ENCODE data around the gene S100A5. TPM values are rescaled to one million over a fixed set of nuclear protein-coding genes. Genes with fewer than 3 reads are reported as not detected.

S100A5 gene
- total RNA-seq, 1 experiment from 2014 or later, result not detected

- no TSS peak for BruUV-seq (replicated peaks)
- no peaks in the 10 kb centered on the region for H3K27me3 Mint-ChIP-seq (ENCODE audit: unreplicated experiment)
- CTCF ChIA-PET, result no interaction called here
- H3K27ac Mint-ChIP-seq (ENCODE audit: unreplicated experiment), result no peak overlapping the region
- peaks cover 46% of the 10 kb centered on the region for H3K4me1 Mint-ChIP-seq (ENCODE audit: low read depth, unreplicated experiment)
- TF ChIP-seq CTCF (IDR thresholded peaks at IDR 0.05; ENCODE audit: unreplicated experiment), result no peak
- DNase-seq, result no peak
- intact Hi-C loops (cut with micrococcal nuclease; ENCODE audit: unreplicated experiment), result no loop called here
- H3K36me3 Mint-ChIP-seq (ENCODE audit: insufficient read depth, unreplicated experiment), result peaks cover 6% of the 10 kb centered on the region
- H3K4me3 Mint-ChIP-seq (ENCODE audit: low read depth, unreplicated experiment), result no peak overlapping the region
- H3K9me3 Mint-ChIP-seq (ENCODE audit: low read depth, unreplicated experiment), result no peaks in the 10 kb centered on the region
These were observed 10.2 kb upstream of the S100A5 start for GRCh38 chr1:153550827-153551500.

GRCh38 chr1:153550398-153550758, 9.6 kb upstream of the S100A5 start:
- CTCF ChIA-PET, result no interaction called here
- Mint-ChIP-seq H3K36me3 (ENCODE audit: insufficient read depth, unreplicated experiment) (peaks cover 12% of the 10 kb centered on the region), H3K27me3 (ENCODE audit: unreplicated experiment) (no peaks in the 10 kb centered on the region), H3K4me3 (ENCODE audit: low read depth, unreplicated experiment) (no peak overlapping the region), H3K9me3 (ENCODE audit: low read depth, unreplicated experiment) (no peaks in the 10 kb centered on the region), H3K27ac (ENCODE audit: unreplicated experiment) (no peak overlapping the region), H3K4me1 (ENCODE audit: low read depth, unreplicated experiment) (peaks cover 52% of the 10 kb centered on the region)
- no peak for TF ChIP-seq CTCF (IDR thresholded peaks at IDR 0.05; ENCODE audit: unreplicated experiment)
- no TSS peak for BruUV-seq (replicated peaks)
- intact Hi-C loops (cut with micrococcal nuclease; ENCODE audit: unreplicated experiment), result no loop called here
- no peak for DNase-seq

GRCh38 chr1:153549741-153550397, 9.1 kb upstream of the S100A5 start:
- H3K27ac Mint-ChIP-seq (ENCODE audit: unreplicated experiment), result peak overlapping the region; percentile 23
- no TSS peak for BruUV-seq (replicated peaks)
- intact Hi-C loops (cut with micrococcal nuclease; ENCODE audit: unreplicated experiment), result no loop called here
- DNase-seq, result no peak
- no peaks in the 10 kb centered on the region for H3K27me3 Mint-ChIP-seq (ENCODE audit: unreplicated experiment)
- H3K9me3 Mint-ChIP-seq (ENCODE audit: low read depth, unreplicated experiment), result no peaks in the 10 kb centered on the region
- H3K4me1 Mint-ChIP-seq (ENCODE audit: low read depth, unreplicated experiment), result peaks cover 57% of the 10 kb centered on the region
- no peak for TF ChIP-seq CTCF (IDR thresholded peaks at IDR 0.05; ENCODE audit: unreplicated experiment)
- CTCF ChIA-PET, result no interaction called here
- H3K36me3 Mint-ChIP-seq (ENCODE audit: insufficient read depth, unreplicated experiment), result peaks cover 17% of the 10 kb centered on the region
- H3K4me3 Mint-ChIP-seq (ENCODE audit: low read depth, unreplicated experiment), result no peak overlapping the region

- DNase-seq, result peak; percentile 61
- Mint-ChIP-seq H3K27ac (ENCODE audit: unreplicated experiment) (peak within 1 kb of the TSS; percentile 23), H3K9me3 (ENCODE audit: low read depth, unreplicated experiment) (no peaks in the 10 kb centered on the region), H3K4me3 (ENCODE audit: low read depth, unreplicated experiment) (no peak within 1 kb of the TSS), H3K36me3 (ENCODE audit: insufficient read depth, unreplicated experiment) (peaks cover 20% of the 10 kb centered on the region), H3K27me3 (ENCODE audit: unreplicated experiment) (no peaks in the 10 kb centered on the region), H3K4me1 (ENCODE audit: low read depth, unreplicated experiment) (peaks cover 65% of the 10 kb centered on the region)
- BruUV-seq (replicated peaks), result no TSS peak
- intact Hi-C loops (cut with micrococcal nuclease; ENCODE audit: unreplicated experiment), result no loop called here
- CTCF ChIA-PET, result interaction anchor here (0.8 kb wide), 1 partner anchor 17 kb away, joined by 3 read pairs; no protein-coding TSS in a partner anchor
- TF ChIP-seq CTCF (IDR thresholded peaks at IDR 0.05; ENCODE audit: unreplicated experiment), result no peak
These were observed 8.3 kb upstream of the S100A5 start, which contains the start of gene S100A3 for GRCh38 chr1:153548722-153549688. Gene S100A3, minus strand, starts transcription at chr1:153549258. Its CDS starts 773 bp downstream, at chr1:153548485.

Data from Calu3 (cell line).